ENCODE measurements around the gene RAB3A.

RAB3A gene

GRCh38 chr19:18150776-18151624 is 52.8 kb downstream of the RAB3A start:
- no peak for DNase-seq (ENCODE audit: low read depth in 2 of 2)

- DNase-seq (ENCODE audit: low read depth in 2 of 2), result no peak
Observed at GRCh38 chr19:18149596-18149975, 54.3 kb downstream of the RAB3A start.

GRCh38 chr19:18147396-18147795 is 56.4 kb downstream of the RAB3A start:
- no peak for DNase-seq (ENCODE audit: low read depth in 2 of 2)

All from stimulated activated CD4-positive, alpha-beta T cell treated with anti-CD3 and anti-CD28 coated beads, Interleukin-12 subunit alpha, Interleukin-12 subunit beta, amount 100 ng/mL, for 24 hours (primary cell).